GM23248 (cell line): ENCODE results near the gene SCAMP4.

Source experiments
- EZH2 ChIP-seq: fragments of 200-600 bp; sonication (generic); IDR thresholded peaks from 2 replicates; pipeline ENCODE4 v1.6.1; 2018; ENCODE audit warnings: antibody characterized with exemption, mild to moderate bottlenecking; ENCODE audit not compliant: insufficient read depth, poor library complexity, severe bottlenecking
- EZH2phosphoT487 ChIP-seq: fragments of 200-600 bp; sonication (generic); IDR thresholded peaks from 2 replicates; pipeline ENCODE4 v1.6.1; 2018; ENCODE audit warnings: antibody characterized with exemption, moderate library complexity, mild to moderate bottlenecking, low read depth; ENCODE audit not compliant: insufficient read depth

DNA sequence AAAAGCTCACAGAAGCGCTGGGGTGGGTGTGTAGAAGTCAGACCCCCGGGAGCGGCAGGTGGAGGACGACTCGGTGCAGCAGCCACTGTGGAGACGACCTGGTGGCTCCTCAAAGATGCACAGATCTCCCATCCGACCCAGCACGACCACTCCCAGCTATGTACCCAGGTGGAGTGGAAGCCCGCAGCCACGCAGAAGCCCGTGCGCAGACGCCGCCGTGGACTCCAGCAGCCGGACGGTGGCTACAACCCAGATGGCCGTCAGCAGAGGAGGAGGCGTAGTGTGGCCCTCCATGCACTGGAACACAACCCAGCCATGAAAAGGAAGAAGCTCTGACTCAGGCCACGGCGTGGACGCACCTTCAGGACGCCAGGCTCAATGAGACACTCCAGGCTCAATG lies 57.5 kb downstream of the SCAMP4 start:
- TF ChIP-seq EZH2 = no peak
- no peak for TF ChIP-seq EZH2phosphoT487
